Measurements from ENCODE around the gene IFRD2.

The IFRD2 gene

DNA sequence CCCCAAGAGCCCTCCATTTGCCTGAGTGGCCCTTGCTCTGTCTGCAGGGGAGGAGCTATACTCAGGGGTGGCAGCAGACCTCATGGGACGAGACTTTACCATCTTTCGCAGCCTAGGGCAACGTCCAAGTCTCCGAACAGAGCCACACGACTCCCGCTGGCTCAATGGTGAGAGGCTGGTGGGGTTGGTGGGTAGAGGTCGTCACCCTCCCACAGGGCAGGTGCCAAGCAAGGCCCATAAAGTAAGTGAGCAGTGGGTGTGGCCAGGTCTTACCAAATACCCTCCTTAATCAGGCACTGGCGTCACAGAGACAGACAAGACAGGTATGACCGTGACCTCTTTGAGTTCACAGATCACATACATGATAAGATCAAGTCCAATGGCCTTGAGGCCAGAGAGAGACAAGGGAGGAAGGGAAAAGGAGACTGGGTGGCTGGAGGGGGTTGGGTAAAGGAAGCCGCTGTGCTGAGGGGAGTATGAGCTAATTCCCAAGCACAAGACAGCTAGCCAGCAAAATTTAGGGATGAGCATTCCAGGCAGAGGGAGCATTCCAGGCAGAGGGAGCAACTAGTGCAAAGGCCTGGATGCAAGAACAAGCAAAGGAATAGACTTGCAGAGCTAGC, 20.8 kb downstream of the IFRD2 start:
- H3K4me1 Mint-ChIP-seq, result peaks cover 80% of the 10 kb centered on the region
- peak overlapping the region; percentile 54 for H3K27ac Mint-ChIP-seq
- H3K9me3 Mint-ChIP-seq, result no peaks in the 10 kb centered on the region
- DNase-seq, result no peak
- H3K4me3 Mint-ChIP-seq, result peak overlapping the region; percentile 59
- TF ChIP-seq, protein P1, sequence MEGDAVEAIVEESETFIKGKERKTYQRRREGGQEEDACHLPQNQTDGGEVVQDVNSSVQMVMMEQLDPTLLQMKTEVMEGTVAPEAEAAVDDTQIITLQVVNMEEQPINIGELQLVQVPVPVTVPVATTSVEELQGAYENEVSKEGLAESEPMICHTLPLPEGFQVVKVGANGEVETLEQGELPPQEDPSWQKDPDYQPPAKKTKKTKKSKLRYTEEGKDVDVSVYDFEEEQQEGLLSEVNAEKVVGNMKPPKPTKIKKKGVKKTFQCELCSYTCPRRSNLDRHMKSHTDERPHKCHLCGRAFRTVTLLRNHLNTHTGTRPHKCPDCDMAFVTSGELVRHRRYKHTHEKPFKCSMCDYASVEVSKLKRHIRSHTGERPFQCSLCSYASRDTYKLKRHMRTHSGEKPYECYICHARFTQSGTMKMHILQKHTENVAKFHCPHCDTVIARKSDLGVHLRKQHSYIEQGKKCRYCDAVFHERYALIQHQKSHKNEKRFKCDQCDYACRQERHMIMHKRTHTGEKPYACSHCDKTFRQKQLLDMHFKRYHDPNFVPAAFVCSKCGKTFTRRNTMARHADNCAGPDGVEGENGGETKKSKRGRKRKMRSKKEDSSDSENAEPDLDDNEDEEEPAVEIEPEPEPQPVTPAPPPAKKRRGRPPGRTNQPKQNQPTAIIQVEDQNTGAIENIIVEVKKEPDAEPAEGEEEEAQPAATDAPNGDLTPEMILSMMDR (IDR thresholded peaks at IDR 0.05), result no peak
- peaks cover 35% of the 10 kb centered on the region for H3K27me3 Mint-ChIP-seq (ENCODE audit: low read depth, poor library complexity)
- no peaks in the 10 kb centered on the region for H3K36me3 Mint-ChIP-seq (ENCODE audit: low read depth)

GRCh38 chr3:50270422-50271224, 21.6 kb downstream of the IFRD2 start:
- no peak for DNase-seq
- Mint-ChIP-seq H3K27ac (no peak overlapping the region), H3K4me1 (peaks cover 83% of the 10 kb centered on the region), H3K27me3 (ENCODE audit: low read depth, poor library complexity) (peaks cover 31% of the 10 kb centered on the region), H3K36me3 (ENCODE audit: low read depth) (no peaks in the 10 kb centered on the region), H3K4me3 (no peak overlapping the region), H3K9me3 (no peaks in the 10 kb centered on the region)
- TF ChIP-seq, protein P1 (IDR thresholded peaks at IDR 0.05), result no peak

- H3K4me3 Mint-ChIP-seq, result no peak overlapping the region
- no peak for DNase-seq
- H3K4me1 Mint-ChIP-seq, result peaks cover 83% of the 10 kb centered on the region
- no peak overlapping the region for H3K27ac Mint-ChIP-seq
- no peaks in the 10 kb centered on the region for H3K9me3 Mint-ChIP-seq
- no peaks in the 10 kb centered on the region for H3K36me3 Mint-ChIP-seq (ENCODE audit: low read depth)
- TF ChIP-seq, protein P1 (IDR thresholded peaks at IDR 0.05), result no peak
- H3K27me3 Mint-ChIP-seq (ENCODE audit: low read depth, poor library complexity), result peaks cover 24% of the 10 kb centered on the region
Observed at GRCh38 chr3:50269977-50270413, 22.2 kb downstream of the IFRD2 start.

DNA sequence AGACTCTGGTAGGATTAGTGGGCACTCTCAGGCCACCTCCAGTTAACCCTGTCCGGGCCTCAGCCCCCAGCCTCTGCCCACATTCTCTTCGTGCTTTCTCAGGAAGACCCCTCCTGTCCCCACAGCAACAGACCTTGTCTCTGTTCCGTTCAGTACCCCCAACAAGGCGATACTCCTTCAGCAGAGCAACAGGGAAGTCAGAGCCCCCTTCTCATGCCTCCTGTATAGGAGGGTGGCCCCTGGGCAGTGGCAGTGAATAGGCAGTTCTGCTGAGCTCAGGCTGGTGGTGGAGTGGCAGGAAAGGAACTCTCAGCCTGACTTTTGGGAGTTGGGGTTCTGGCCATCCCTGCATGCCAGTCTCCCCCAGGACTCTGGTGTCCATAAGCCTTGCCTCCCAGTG, 22.8 kb downstream of the IFRD2 start:
- Mint-ChIP-seq H3K9me3 (no peaks in the 10 kb centered on the region), H3K4me3 (peak overlapping the region; percentile 65), H3K4me1 (peaks cover 84% of the 10 kb centered on the region), H3K27me3 (ENCODE audit: low read depth, poor library complexity) (peaks cover 19% of the 10 kb centered on the region), H3K36me3 (ENCODE audit: low read depth) (no peaks in the 10 kb centered on the region), H3K27ac (peak overlapping the region; percentile 64)
- TF ChIP-seq, protein P1 (IDR thresholded peaks at IDR 0.05), result no peak
- DNase-seq, result no peak

DNA sequence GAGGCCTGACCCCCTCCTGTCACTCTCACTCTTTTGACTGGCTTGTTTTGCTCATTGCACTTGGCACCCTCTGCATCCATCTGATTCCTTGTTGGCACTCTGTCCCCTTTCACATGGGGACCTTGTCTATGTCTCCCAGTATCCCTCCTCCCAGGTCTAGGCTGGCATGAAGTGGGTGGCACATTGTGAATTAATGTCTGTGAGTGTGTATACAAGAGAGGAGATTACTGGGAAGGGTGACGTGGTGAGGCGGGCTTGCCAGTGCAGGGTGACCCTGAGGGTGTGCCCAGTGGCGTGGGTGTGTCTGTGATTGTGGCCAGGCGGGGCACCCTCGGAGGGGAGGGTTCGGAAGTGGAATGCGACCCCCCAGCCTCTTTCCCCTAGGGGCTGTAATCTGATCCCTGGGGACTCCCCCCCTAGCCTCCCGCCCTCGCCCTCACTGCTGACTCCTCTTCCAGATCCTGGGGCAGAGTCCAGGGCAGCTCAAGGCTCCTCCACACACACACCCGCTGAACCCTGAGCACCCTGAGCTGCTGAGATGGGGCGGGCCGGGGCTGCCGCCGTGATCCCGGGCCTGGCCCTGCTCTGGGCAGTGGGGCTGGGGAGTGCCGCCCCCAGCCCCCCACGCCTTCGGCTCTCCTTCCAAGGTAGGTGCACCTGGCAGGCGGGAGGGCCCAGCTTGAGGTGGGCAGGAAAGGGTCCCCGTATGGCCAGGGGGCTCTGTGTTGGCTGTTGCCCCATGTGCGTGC, 23.4 kb downstream of the IFRD2 start, which contains the start of gene SEMA3B:
Gene SEMA3B, plus strand, starts transcription at position 445 of the 749 bp plus-strand sequence. Its CDS starts 94 bp downstream, at position 539.
- Mint-ChIP-seq H3K27ac (peak within 1 kb of the TSS; percentile 91), H3K4me3 (peak within 1 kb of the TSS; percentile 80), H3K36me3 (ENCODE audit: low read depth) (no peaks in the 10 kb centered on the region), H3K4me1 (peaks cover 85% of the 10 kb centered on the region), H3K27me3 (ENCODE audit: low read depth, poor library complexity) (peaks cover 13% of the 10 kb centered on the region), H3K9me3 (no peaks in the 10 kb centered on the region)
- TF ChIP-seq, protein P1 (IDR thresholded peaks at IDR 0.05), result no peak
- DNase-seq, result peak; percentile 48
